Posterior vena cava (tissue), 2 donors: ENCODE data around the gene SAMD9. TPM values are rescaled to one million over a fixed set of nuclear protein-coding genes. Genes with fewer than 3 reads are reported as not detected.

Experiments
- DNase-seq: peaks from one replicate; pipeline ENCODE4 v3.0.0-alpha.2; 2020; ENCODE audit warnings: low spot score
- intact Hi-C, 2 donors: fragments of 100-400 bp; cut with DNase I; formaldehyde crosslinking; loops; one replicate each; pipeline versions ENCODE4 v1.14.1 to v1.14.2; 2022 to 2023
- long read RNA-seq, 2 donors: library from polyadenylated mRNA; unstranded; transcript quantifications; one replicate each; pipeline ENCODE4 v2.0.0, GENCODE V29; 2020 to 2021
- total RNA-seq, 2 donors: library from RNA; stranded (reverse); fragmentation: NEBNext Ultra II Directional; extraction: Animal tissue kit (Norgen Biotek cat#: 25700); gene quantifications; one replicate each; pipeline ENCODE4 v1.2.1, GENCODE V29; 2021
- donor health status: DM: yes; HTN: yes; CAD: no.
- donor health status: DM: yes; HTN: yes; CAD: no.

The SAMD9 gene
- 10 to 100 TPM in 1 of 2 donors, 1 to 10 TPM in 1; 8.5 to 10.3 TPM for total RNA-seq
- long read RNA-seq, donor 1, partial matches to known transcripts: 0 of 2 reads
- long read RNA-seq, donor 1, other reads (novel, unspliced or antisense): 2 of 2 reads
- long read RNA-seq, donor 2, full-length matches to known transcripts: 12 of 12 reads
- long read RNA-seq, donor 2, partial matches to known transcripts: 0 of 12 reads
- long read RNA-seq, donor 2, other reads (novel, unspliced or antisense): 0 of 12 reads

DNA sequence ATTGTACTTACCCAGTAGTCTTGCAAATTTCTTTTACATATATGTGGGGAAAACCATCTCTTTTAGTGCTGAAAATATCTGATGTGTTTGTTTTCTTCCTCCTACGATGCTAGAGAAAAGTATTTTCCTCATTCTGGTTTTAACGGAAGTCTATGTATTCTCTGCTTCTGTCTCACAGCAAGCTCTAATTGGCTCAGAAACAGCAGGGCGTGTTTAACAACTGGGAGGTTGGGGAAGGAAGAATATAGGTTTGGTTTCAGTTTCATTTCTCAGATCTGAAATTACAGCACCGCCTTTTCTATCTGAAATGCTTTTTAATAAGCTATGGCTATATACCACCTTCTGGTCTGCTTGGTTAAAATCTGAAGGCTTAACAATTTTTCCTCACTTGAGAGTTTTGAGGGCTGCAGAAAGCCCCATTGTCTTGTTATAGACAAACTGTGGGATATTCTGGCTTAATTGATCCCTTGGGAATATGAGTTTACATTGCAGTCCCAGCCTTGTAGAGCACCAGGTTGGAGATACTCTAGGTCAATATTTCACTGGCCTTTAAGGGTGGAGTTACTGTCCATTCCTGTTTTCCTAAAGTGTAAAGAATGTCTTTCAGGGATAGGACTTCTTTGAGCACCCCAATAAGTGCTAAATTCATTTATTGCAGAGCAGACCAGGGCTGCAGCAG lies at the start of gene SAMD9:
SAMD9 (minus strand) TSS at position 128 of the 679 bp plus-strand sequence. CDS start 11,882 bp downstream, outside the sequence.
- intact Hi-C loops: no loop called here
- DNase-seq: no peak

DNA sequence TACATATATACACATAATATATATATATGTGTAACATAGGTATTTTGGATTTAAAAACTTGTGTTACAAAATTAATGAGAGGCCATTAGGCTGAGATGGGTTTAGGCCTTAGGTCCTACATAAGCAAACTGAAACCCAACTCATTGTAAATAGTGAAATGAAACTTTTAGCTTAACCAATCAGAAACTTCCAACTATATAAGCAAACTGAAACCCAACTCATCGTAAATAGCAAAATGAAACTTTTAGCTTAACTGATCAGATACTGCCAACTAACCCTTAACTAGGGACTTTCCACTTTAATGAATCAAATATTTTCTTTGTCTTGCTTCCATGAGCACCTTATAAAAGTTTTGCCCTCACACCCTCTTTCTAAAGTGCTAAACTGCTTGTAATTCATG lies 47.7 kb upstream of the SAMD9 start:
- intact Hi-C loops: loop anchor here in 1 of 2 donors (5.0 kb wide), 1 partner anchor 987 kb away; no protein-coding TSS in a partner anchor
- DNase-seq: no peak

GRCh38 chr7:93164766-93165165 lies 47.0 kb upstream of the SAMD9 start:
- intact Hi-C loops: loop anchor here in 1 of 2 donors (5.0 kb wide), 1 partner anchor 988 kb away; no protein-coding TSS in a partner anchor
- DNase-seq: no peak

- intact Hi-C loops: no loop called here
Measured at GRCh38 chr7:93161181-93161762, 43.5 kb upstream of the SAMD9 start.

GRCh38 chr7:93160410-93160809 lies 42.6 kb upstream of the SAMD9 start:
- DNase-seq: no peak
- intact Hi-C loops: no loop called here

More at GRCh38 chr7:93161181-93161762, 43.5 kb upstream of the SAMD9 start:
- DNase-seq: no peak

DNA sequence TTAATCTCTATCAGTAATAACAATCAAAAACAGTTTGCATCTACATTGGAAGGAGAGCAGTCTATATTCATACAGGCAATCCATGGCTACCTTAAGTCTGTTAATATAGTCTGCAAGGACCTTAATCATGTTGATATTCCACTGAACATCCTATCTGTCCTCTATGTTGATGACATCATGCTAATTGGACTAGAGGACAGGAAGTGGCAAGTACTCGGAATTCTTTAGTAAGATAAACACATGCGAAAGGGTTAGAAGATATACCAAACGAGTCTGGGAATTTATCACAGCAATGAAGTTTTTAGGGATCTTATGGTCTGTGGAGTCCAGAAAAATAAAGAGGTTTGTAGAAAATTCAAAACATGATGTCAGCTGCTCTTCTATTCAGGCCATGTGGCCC lies 41.7 kb upstream of the SAMD9 start:
- no peak for DNase-seq
- intact Hi-C loops: no loop called here

GRCh38 chr7:93156884-93157283 lies 39.1 kb upstream of the SAMD9 start:
- intact Hi-C loops: no loop called here
- DNase-seq: no peak

DNA sequence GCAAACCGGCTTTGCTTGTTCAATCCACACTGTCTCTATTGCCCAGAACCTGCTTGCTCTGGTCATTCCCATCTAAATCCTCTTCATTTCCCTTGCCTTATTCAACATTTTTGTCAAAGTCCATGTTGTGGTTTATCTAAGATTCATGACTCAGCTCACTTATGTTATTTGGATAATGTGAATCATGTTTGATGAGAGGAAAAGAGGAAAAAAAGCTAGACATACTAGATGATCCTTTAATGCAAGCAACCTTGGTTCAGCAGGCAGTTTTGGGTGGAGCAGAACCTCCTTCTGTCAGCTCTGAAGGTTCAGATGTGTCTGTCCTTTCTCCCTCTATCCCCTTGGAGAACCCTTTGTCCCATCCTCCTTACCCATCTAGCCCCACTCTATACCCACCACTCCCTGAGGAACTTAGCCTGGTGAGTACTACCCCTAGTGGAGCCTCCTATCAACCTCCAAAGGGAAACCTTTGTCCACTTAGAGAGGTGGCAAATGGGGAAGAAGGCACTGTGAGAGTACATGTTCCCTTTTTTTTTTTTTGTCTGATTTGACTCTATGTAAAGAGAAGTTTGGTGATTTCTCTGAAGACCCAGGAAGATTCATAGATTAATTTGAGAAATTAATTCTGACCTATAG lies 32.5 kb upstream of the SAMD9 start:
- intact Hi-C loops: no loop called here
- DNase-seq: no peak

DNA sequence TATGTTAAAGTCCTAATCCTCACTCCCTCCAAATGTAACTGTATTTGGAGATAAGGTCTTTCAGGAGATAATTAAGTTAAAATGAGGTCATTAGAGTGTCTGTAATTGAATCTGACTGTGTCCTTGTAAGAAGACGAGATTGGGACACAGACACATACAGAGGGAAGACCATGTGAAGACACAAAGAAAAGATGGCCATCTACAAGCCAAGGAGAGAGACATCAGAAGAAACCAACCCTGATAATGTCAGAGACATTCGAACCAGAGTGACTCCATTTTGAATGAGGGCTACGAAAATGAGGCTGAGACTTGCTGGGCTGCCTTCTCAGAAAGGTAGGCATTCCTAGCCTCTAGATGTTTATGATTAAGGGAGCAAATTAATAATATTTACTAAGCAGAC lies 30.9 kb upstream of the SAMD9 start:
- intact Hi-C loops: no loop called here
- no peak for DNase-seq

- intact Hi-C loops: no loop called here
- DNase-seq: no peak
Measured at GRCh38 chr7:93148144-93148543, 30.4 kb upstream of the SAMD9 start, which contains the start of gene SAMD9L. Gene SAMD9L (minus strand): TSS chr7:93148385. CDS start chr7:93135971, 12,414 bp downstream.

DNA sequence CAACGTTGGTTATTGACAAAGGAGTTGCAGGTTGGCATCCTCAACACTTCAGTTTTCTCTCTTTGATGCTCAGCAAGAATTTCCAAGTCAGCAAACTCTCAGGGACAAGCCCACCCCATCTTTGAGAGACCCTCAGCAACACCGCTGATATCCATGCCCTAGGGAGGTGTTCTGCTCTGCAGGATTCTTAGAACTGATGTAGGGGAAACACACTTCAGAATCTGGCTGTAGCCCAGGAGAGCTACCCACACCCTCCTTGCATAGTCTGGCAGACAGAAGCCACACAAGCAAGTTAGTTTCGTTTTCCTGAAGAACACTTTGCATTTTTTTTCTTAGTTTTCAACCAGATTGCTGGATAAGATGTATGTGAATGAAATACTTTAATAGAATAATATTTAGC lies 29.6 kb upstream of the SAMD9 start:
- intact Hi-C loops: no loop called here
- no peak for DNase-seq

DNA sequence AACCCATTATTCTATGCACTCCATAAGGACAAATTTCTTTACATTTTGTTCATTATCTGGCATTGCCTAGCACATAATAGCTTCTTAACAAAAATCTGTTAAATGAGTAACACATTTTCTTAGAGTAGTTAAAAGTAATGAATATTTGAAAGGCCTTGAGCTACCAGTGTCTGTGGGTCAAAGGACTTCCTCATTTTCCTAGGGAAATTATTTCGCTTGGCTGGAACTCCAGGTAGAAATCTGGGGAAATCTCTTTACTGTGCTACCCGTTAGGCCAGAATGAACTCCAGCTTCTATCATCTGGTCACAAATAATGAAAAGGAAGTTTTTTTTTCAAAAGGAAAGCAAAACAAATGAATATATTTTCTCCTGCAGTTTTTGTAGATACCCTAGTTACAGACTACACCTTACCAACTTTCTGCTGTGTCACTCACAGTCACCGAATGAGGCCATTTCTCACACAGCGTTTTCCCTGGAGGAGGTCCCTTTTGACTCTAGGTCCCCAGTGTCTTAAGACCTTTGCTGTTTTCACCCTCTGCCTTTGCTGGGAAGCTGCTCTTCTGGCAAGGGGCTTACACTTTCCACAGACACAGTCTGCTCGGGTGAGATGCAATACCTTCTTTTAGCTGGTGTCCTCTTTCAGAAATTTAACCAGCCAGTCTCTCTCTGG lies 28.8 kb upstream of the SAMD9 start:
- intact Hi-C loops: no loop called here
- DNase-seq: no peak

DNA sequence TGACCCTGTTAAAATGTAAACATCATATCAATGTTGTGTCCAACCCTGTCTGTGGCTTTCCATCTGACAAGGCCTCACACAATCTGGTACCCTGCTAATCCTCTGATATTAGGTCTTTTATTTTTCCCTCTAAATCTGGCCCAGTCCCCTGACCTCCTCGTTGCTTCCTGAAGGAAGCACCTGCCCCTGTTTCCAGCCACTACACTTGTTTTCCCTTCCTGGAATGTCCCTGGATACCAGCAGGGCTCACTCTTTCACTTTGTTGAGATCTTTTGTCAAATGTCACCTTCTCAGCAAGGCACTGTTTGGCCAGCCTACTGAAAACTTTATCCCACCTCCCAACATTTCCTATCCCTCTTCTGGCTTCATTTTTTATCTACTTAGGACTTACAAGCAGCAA lies 28.3 kb upstream of the SAMD9 start:
- intact Hi-C loops: no loop called here
- no peak for DNase-seq

GRCh38 chr7:93145354-93145753 lies 27.6 kb upstream of the SAMD9 start:
- no peak for DNase-seq
- intact Hi-C loops: no loop called here

DNA sequence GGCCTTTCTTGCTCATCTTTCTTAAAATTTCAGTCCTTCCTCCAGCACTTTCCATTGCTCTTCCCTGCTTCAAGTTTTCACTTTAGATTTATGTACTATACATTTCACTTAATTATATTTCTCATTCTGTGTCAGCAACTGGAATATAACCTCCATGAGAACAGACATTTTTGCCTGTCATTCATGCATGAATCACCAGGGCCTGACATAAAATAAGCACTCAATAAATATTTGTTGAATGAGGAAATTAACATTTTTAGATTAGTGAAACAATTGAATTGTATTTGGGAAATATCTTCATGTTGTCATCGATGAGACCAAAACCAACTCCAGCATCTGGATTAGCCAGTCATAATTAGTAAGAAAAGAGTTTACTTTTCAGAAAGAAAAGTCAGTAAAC lies 24.3 kb upstream of the SAMD9 start:
- intact Hi-C loops: no loop called here
- no peak for DNase-seq

DNA sequence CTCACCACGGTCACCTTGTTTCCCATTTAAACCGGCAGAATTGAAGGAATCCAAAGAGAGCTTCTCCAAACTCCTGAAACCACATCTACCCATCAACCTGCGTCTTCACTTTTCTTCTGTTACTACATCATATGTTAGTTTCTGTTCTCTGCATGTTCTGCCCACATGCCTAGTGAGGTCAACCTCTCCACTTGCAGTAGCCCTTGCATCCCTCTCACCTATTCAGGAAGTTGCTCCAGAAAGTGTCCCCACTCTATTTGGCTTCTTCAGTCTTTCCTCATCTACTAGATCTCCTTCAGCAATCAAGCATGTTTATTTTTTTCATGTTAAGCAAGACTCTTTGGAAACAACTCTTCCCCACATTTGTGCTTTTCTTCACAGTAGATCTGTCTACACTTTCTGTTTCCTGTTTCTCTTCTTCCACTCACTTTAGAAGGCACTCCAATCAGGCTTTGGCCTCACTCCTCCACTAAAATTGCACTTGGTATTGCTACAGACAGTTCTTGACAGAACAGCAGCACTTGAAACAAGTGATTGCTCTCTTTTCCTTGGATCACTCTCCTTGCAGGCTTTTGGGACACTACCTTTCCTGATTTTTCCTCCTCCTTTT lies 22.9 kb upstream of the SAMD9 start:
- DNase-seq: no peak
- intact Hi-C loops: no loop called here

GRCh38 chr7:93138576-93138975 lies 20.8 kb upstream of the SAMD9 start:
- intact Hi-C loops: no loop called here
- no peak for DNase-seq

DNA sequence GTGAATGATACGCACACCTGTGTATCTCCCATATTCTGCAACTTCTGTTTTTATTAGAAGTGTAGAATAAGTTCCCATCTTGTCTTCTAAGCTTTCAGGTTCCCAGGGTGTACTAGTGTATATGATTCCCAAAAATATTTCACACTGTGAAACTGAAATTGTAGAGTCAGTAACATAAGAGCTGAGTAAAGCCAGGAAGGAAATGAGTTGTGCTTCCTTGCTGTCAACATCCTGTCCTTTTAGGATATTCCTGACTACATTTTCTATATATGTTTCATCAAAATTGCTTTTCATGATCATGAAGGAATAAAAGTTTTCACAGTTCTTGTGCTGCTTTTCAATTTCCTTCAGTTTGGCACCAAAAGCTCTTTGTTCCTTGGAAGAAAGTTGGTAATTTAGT lies 15.2 kb upstream of the SAMD9 start:
- intact Hi-C loops: no loop called here
- DNase-seq: no peak

DNA sequence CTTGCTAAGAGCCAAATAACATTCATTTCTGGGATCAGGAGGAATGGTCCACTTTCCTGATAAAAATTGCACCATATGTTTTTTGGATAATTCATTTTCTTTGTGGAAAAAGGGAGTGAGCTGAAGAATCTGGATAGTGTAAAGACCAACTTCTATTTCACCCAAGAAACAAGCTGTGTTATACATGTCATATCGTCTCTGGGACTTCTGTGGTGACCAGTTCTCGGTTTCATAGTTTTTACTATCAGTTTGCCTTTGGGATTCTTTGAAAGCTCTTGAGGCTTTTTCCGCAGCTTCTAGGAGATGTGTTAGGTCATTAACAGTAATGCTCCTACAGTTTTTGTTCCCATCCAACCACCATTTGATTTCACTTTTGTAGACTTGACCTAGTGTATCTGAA lies 14.4 kb upstream of the SAMD9 start:
- intact Hi-C loops: no loop called here
- no peak for DNase-seq
